A673 (cell line): ENCODE results near the gene AP3S1. TPM values are rescaled to one million over a fixed set of nuclear protein-coding genes. Genes with fewer than 3 reads are reported as not detected.
A peak's percentile ranks its signal among the peaks of the same experiment; 100 is the strongest.

Source experiments
- BruUV-seq: library from RNA; stranded (reverse); fragments of 400-500 nt; replicated peaks from 2 replicates; lab custom pipeline; 2021; lab: Mats Ljungman, UMichigan
- CTCF ChIA-PET: fragments of 300-600 bp; sonication (Branson Sonifier 250); formaldehyde crosslinking; loops from one replicate; lab custom pipeline; 2022; ENCODE audit warnings: antibody characterized with exemption; lab: Charles Lee
- POLR2A ChIA-PET: fragments of 300-600 bp; sonication (Branson Sonifier 250); formaldehyde crosslinking; loops from one replicate; lab custom pipeline; 2022; ENCODE audit warnings: antibody characterized with exemption; ENCODE audit not compliant: low non-redundant PET; lab: Charles Lee
- DNase-seq: peaks from one replicate; pipeline ENCODE4 v3.0.0-alpha.2; 2015; ENCODE audit warnings: low spot score
- H3K27ac ChIP-seq: fragments of 200-600 bp; sonication (generic); 2 replicates; pipeline ENCODE4 v1.5.1; 2016; ENCODE audit warnings: mixed run types, low read depth, mild to moderate bottlenecking, mixed read lengths, antibody characterized with exemption, low read length; ENCODE audit not compliant: poor library complexity, severe bottlenecking
- H3K27me3 ChIP-seq: fragments of 200-600 bp; sonication (generic); replicated peaks from 2 replicates; pipeline ENCODE4 v1.6.1; 2017; ENCODE audit warnings: mixed run types, low read depth, mild to moderate bottlenecking, mixed read lengths, antibody characterized with exemption, low read length; ENCODE audit not compliant: insufficient read depth, poor library complexity
- H3K36me3 ChIP-seq: fragments of 200-600 bp; sonication (generic); 2 replicates; pipeline ENCODE4 v1.6.1; 2016; ENCODE audit warnings: mixed run types, mild to moderate bottlenecking, mixed read lengths, antibody characterized with exemption, low read length; ENCODE audit not compliant: insufficient read depth, poor library complexity, severe bottlenecking
- H3K4me1 ChIP-seq: fragments of 200-600 bp; sonication (generic); 2 replicates; pipeline ENCODE4 v1.6.1; 2017; ENCODE audit warnings: mixed run types, mild to moderate bottlenecking, mixed read lengths, antibody characterized with exemption, low read length; ENCODE audit not compliant: insufficient read depth, poor library complexity, severe bottlenecking
- H3K4me3 ChIP-seq: fragments of 200-600 bp; sonication (generic); 2 replicates; pipeline ENCODE4 v1.5.1; 2016; ENCODE audit warnings: low read depth, mixed run types, mild to moderate bottlenecking, mixed read lengths, low read length; ENCODE audit not compliant: poor library complexity, severe bottlenecking
- H3K9me3 ChIP-seq: fragments of 200-600 bp; sonication (generic); 2 replicates; pipeline ENCODE4 v1.6.1; 2016; ENCODE audit warnings: mixed run types, low read depth, mild to moderate bottlenecking, mixed read lengths, antibody characterized with exemption, low read length; ENCODE audit not compliant: poor library complexity, severe bottlenecking
- CTCF ChIP-seq: fragments of 300-800, 200-600 bp; sonication (generic); conservative IDR thresholded peaks from 2 replicates; pipeline ENCODE4 v1.5.1; 2017; ENCODE audit warnings: low read depth, mild to moderate bottlenecking, antibody characterized with exemption, low read length, moderate library complexity, mixed read lengths
- EZH2 ChIP-seq: fragments of 200-600 bp; sonication (generic); IDR thresholded peaks from 2 replicates; pipeline ENCODE4 v1.6.1; 2017; ENCODE audit warnings: borderline replicate concordance, low read depth, mild to moderate bottlenecking, mixed read lengths, antibody characterized with exemption, low read length; ENCODE audit not compliant: poor library complexity, severe bottlenecking
- intact Hi-C: fragments of 100-400 bp; cut with micrococcal nuclease; formaldehyde crosslinking; loops from one replicate; pipeline ENCODE4 v1.10.0; 2022; ENCODE audit not compliant: unreplicated experiment
- total RNA-seq: library from RNA; stranded (reverse); gene quantifications from 2 replicates; pipeline ENCODE4 v1.2.3, GENCODE V29; 2021

The AP3S1 gene
- total RNA-seq, 1 experiment from 2014 or later: 66.9 TPM

DNA sequence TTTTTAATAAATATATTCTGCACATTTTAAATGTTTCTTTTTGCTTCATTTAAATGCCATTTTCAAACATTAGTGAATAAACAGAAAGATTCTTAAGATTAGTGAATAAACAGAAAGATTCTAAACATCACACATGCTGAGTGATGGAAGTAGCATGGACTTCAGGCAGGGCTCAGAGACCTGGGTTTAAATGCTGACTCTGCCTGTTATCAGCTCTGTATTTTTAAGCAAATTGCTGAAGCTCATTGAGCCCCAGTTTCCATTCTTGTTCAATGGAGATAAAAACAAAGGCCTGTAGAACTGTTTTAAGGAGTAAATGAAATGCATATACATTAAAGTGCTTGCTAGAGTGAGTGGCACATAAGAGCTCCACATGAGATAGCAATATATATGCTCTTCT, 112.4 kb downstream of the AP3S1 start:
- Histone ChIP-seq H3K27me3 (peaks cover 39% of the 10 kb centered on the region), H3K9me3 (no peaks in the 10 kb centered on the region), H3K4me1 (no peaks in the 10 kb centered on the region), H3K4me3 (no peak overlapping the region), H3K27ac (no peak overlapping the region), H3K36me3 (no peaks in the 10 kb centered on the region)
- TF ChIP-seq EZH2: no peak
- TF ChIP-seq CTCF: no peak
- intact Hi-C loops: no loop called here
- ChIA-PET CTCF (interaction anchor here (0.6 kb wide), 1 partner anchor 658 kb away, joined by 4 read pairs; the partner anchor contains the start of gene CCDC112), POLR2A (no interaction called here)
- DNase-seq: no peak
- BruUV-seq: no TSS peak

DNA sequence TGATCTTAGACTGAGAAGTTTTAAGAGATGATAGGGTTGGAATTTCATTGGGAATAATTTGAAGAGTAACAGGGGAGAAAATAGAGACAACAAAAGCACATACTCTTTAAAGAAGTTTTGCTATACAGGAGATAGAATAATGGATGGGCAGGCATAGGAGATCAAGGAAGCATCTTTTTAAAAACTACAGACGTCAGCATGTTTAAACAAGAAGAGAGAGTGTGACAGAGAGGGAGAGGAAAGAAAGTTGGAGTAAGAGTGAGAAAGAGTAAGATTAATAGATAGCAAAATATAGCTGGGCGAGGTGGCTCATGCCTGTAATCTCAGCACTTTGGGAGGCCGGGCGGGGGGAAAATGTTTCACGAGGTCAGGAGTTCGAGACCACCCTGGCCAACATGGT, 115.2 kb downstream of the AP3S1 start:
- Histone ChIP-seq H3K36me3 (no peaks in the 10 kb centered on the region), H3K27ac (no peak overlapping the region), H3K9me3 (no peaks in the 10 kb centered on the region), H3K4me3 (no peak overlapping the region), H3K27me3 (peaks cover 62% of the 10 kb centered on the region), H3K4me1 (no peaks in the 10 kb centered on the region)
- ChIA-PET POLR2A (no interaction called here), CTCF (no interaction called here)
- DNase-seq: no peak
- no TSS peak for BruUV-seq
- intact Hi-C loops: no loop called here
- TF ChIP-seq EZH2 (no peak), CTCF (no peak)

- Histone ChIP-seq H3K27me3 (peaks cover 87% of the 10 kb centered on the region), H3K27ac (no peak overlapping the region), H3K9me3 (no peaks in the 10 kb centered on the region), H3K4me3 (no peak overlapping the region), H3K4me1 (no peaks in the 10 kb centered on the region), H3K36me3 (no peaks in the 10 kb centered on the region)
- CTCF ChIA-PET: no interaction called here
- POLR2A ChIA-PET: no interaction called here
- no TSS peak for BruUV-seq
- DNase-seq: no peak
- TF ChIP-seq CTCF (no peak), EZH2 (peak; percentile 66)
- intact Hi-C loops: no loop called here
Observed at GRCh38 chr5:115961381-115962238, 119.9 kb downstream of the AP3S1 start.
